A673 (cell line): ENCODE data around the gene AHRR.

ENCODE experiments used
- CTCF ChIP-seq: fragments of 300-800, 200-600 bp; sonication (generic); conservative IDR thresholded peaks from 2 replicates; pipeline ENCODE4 v1.5.1; 2017; ENCODE audit warnings: low read depth, mild to moderate bottlenecking, antibody characterized with exemption, low read length, moderate library complexity, mixed read lengths
- EZH2 ChIP-seq: fragments of 200-600 bp; sonication (generic); IDR thresholded peaks from 2 replicates; pipeline ENCODE4 v1.6.1; 2017; ENCODE audit warnings: borderline replicate concordance, low read depth, mild to moderate bottlenecking, mixed read lengths, antibody characterized with exemption, low read length; ENCODE audit not compliant: poor library complexity, severe bottlenecking

GRCh38 chr5:377326-377981, 55.9 kb downstream of the AHRR start:
- TF ChIP-seq CTCF: no peak
- TF ChIP-seq EZH2: no peak
